H9 (cell line): ENCODE measurements around the gene TCEAL7. TPM values are rescaled to one million over a fixed set of nuclear protein-coding genes. Genes with fewer than 3 reads are reported as not detected.

Source experiments
- DNase-seq: peaks from one replicate; pipeline ENCODE4 v3.0.0-alpha.2; 2017
- H2AFZ ChIP-seq: one replicate; pipeline ENCODE4 v1.6.1; 2013; ENCODE audit warnings: mild to moderate bottlenecking, low read length, control low read depth, moderate library complexity
- H2AK5ac ChIP-seq: 2 replicates; pipeline ENCODE4 v1.6.1; 2013; ENCODE audit warnings: low read length, control low read depth, mixed read lengths; ENCODE audit not compliant: insufficient read length
- H2BK120ac ChIP-seq: one replicate; pipeline ENCODE4 v1.6.1; 2013; ENCODE audit warnings: low read depth, mild to moderate bottlenecking, low read length, control low read depth, inconsistent platforms; ENCODE audit not compliant: poor library complexity, severe bottlenecking
- H2BK12ac ChIP-seq: 2 replicates; pipeline ENCODE4 v1.6.1; 2013; ENCODE audit warnings: low read length, control low read depth, mixed read lengths, low read depth; ENCODE audit not compliant: insufficient read length
- H2BK15ac ChIP-seq: 2 replicates; pipeline ENCODE4 v1.6.1; 2013; ENCODE audit warnings: low read depth, low read length, control low read depth
- H2BK20ac ChIP-seq: one replicate; pipeline ENCODE4 v1.6.1; 2013; ENCODE audit warnings: low read depth, mild to moderate bottlenecking, low read length, control low read depth, inconsistent platforms; ENCODE audit not compliant: poor library complexity, severe bottlenecking
- H2BK5ac ChIP-seq: 2 replicates; pipeline ENCODE4 v1.6.1; 2013; ENCODE audit warnings: low read length, control low read depth, mixed read lengths; ENCODE audit not compliant: insufficient read length
- H3K14ac ChIP-seq: 2 replicates; pipeline ENCODE4 v1.6.1; 2013; ENCODE audit warnings: low read length, control low read depth; ENCODE audit not compliant: insufficient read depth
- H3K18ac ChIP-seq: 2 replicates; pipeline ENCODE4 v1.6.1; 2013; ENCODE audit warnings: low read depth, mild to moderate bottlenecking, mixed read lengths, low read length, control low read depth; ENCODE audit not compliant: insufficient read length
- H3K23ac ChIP-seq: 2 replicates; pipeline ENCODE4 v1.6.1; 2013; ENCODE audit warnings: low read length, control low read depth, mixed read lengths, low read depth; ENCODE audit not compliant: insufficient read length
- H3K23me2 ChIP-seq: 2 replicates; pipeline ENCODE4 v1.6.1; 2013; ENCODE audit warnings: low read depth, mild to moderate bottlenecking, mixed read lengths, low read length, control low read depth; ENCODE audit not compliant: insufficient read length, poor library complexity, severe bottlenecking
- H3K27ac ChIP-seq: 2 replicates; pipeline ENCODE4 v1.5.1; 2013; ENCODE audit warnings: low read length, control low read depth, mixed read lengths, low read depth; ENCODE audit not compliant: insufficient read length
- H3K27me3 ChIP-seq: 2 replicates; pipeline ENCODE4 v1.6.1; 2013; ENCODE audit warnings: low read length, control low read depth, inconsistent platforms; ENCODE audit not compliant: insufficient read depth
- H3K4ac ChIP-seq: 2 replicates; pipeline ENCODE4 v1.6.1; 2013; ENCODE audit warnings: low read depth, mild to moderate bottlenecking, control low read depth, inconsistent platforms, low read length, moderate library complexity
- H3K4me1 ChIP-seq: 2 replicates; pipeline ENCODE4 v1.6.1; 2013; ENCODE audit warnings: low read length, control low read depth, inconsistent platforms; ENCODE audit not compliant: insufficient read depth
- H3K4me2 ChIP-seq: 2 replicates; pipeline ENCODE4 v1.6.1; 2013; ENCODE audit warnings: low read length, control low read depth, mixed read lengths; ENCODE audit not compliant: insufficient read length, insufficient read depth
- H3K56ac ChIP-seq: 2 replicates; pipeline ENCODE4 v1.6.1; 2013; ENCODE audit warnings: low read depth, mild to moderate bottlenecking, mixed read lengths, low read length, control low read depth; ENCODE audit not compliant: insufficient read length
- H3K79me1 ChIP-seq: 2 replicates; pipeline ENCODE4 v1.6.1; 2013; ENCODE audit warnings: low read depth, mild to moderate bottlenecking, moderate library complexity, low read length, control low read depth, inconsistent platforms; ENCODE audit not compliant: insufficient read depth, poor library complexity, severe bottlenecking
- H3K79me2 ChIP-seq: 2 replicates; pipeline ENCODE4 v1.6.1; 2013; ENCODE audit warnings: low read length, control low read depth, inconsistent platforms; ENCODE audit not compliant: insufficient read depth
- H3K9ac ChIP-seq: 2 replicates; pipeline ENCODE4 v1.6.1; 2013; ENCODE audit warnings: low read length, control low read depth, mixed read lengths; ENCODE audit not compliant: insufficient read length; ENCODE audit errors: extremely low read depth
- H3K9me3 ChIP-seq: one replicate; pipeline ENCODE4 v1.6.1; 2013; ENCODE audit warnings: low read depth, low read length, inconsistent platforms; ENCODE audit not compliant: control insufficient read depth
- H3T11ph ChIP-seq: one replicate; pipeline ENCODE4 v1.6.1; 2013; ENCODE audit warnings: mild to moderate bottlenecking, low read length, control low read depth, inconsistent platforms
- H4K20me1 ChIP-seq: one replicate; pipeline ENCODE4 v1.6.1; 2013; ENCODE audit not compliant: control insufficient read depth, insufficient read length, insufficient read depth
- H4K5ac ChIP-seq: 2 replicates; pipeline ENCODE4 v1.6.1; 2013; ENCODE audit warnings: low read depth, mild to moderate bottlenecking, mixed read lengths, low read length, control low read depth; ENCODE audit not compliant: insufficient read length
- H4K8ac ChIP-seq: replicated peaks from 2 replicates; pipeline ENCODE4 v1.6.1; 2013; ENCODE audit warnings: low read length, control low read depth, mixed read lengths, low read depth; ENCODE audit not compliant: insufficient read length
- H4K91ac ChIP-seq: 2 replicates; pipeline ENCODE4 v1.6.1; 2013; ENCODE audit warnings: low read depth, mild to moderate bottlenecking, moderate library complexity, mixed read lengths, low read length, control low read depth; ENCODE audit not compliant: insufficient read length
- H3K27ac Mint-ChIP-seq, 3 experiments: 2 replicates in 2 of 3; 3 replicates in 1 of 3; pipeline ENCODE4 v1.8.0; 2020 to 2021; ENCODE audit warnings: mixed read lengths in 3 of 3, mild to moderate bottlenecking in 1 of 3, moderate library complexity in 1 of 3
- H3K27me3 Mint-ChIP-seq: 2 replicates; pipeline ENCODE4 v1.8.0; 2021; ENCODE audit warnings: low read depth, mild to moderate bottlenecking, moderate library complexity, mixed read lengths
- H3K36me3 Mint-ChIP-seq, 3 experiments: 2 replicates in 2 of 3; 3 replicates in 1 of 3; pipeline ENCODE4 v1.8.0; 2020 to 2021; ENCODE audit warnings: low read depth in 3 of 3, mixed read lengths in 3 of 3; ENCODE audit not compliant: insufficient read depth in 1 of 3
- H3K4me1 Mint-ChIP-seq, 2 experiments: 2 replicates each; pipeline ENCODE4 v1.8.0; 2020; ENCODE audit warnings: mixed read lengths in 2 of 2
- H3K4me3 Mint-ChIP-seq, 2 experiments: 2 replicates in 1 of 2; 3 replicates in 1 of 2; pipeline ENCODE4 v1.8.0; 2020 to 2021; ENCODE audit warnings: mild to moderate bottlenecking in 2 of 2, mixed read lengths in 2 of 2, moderate library complexity in 1 of 2
- H3K9me3 Mint-ChIP-seq, 2 experiments: 2 replicates in 1 of 2; 3 replicates in 1 of 2; pipeline ENCODE4 v1.8.0; 2020; ENCODE audit warnings: mild to moderate bottlenecking in 2 of 2, mixed read lengths in 2 of 2, moderate library complexity in 1 of 2
- CTCF ChIP-seq: fragments of 200-600 bp; sonication (generic); conservative IDR thresholded peaks from 3 replicates; pipeline ENCODE4 v1.8.0; 2021; ENCODE audit warnings: antibody characterized with exemption, mild to moderate bottlenecking
- WGBS: extraction: QIAGEN DNeasy Blood & Tissue Kit; methylation state at CpG from one replicate; pipeline ENCODE4 v1.1.7; 2013; ENCODE audit warnings: missing lambda C conversion rate, low lambda C conversion rate, mixed read lengths; ENCODE audit not compliant: insufficient read length; ENCODE audit errors: extremely low coverage; 5-methylcytosine and 5-hydroxymethylcytosine counted together
- total RNA-seq: library from RNA; stranded (reverse); gene quantifications from 2 replicates; pipeline ENCODE4 v1.2.1, GENCODE V29; 2021

TCEAL7 gene
- total RNA-seq, 1 experiment from 2014 or later: 2.7 TPM

GRCh38 chrX:103309860-103310554 lies 20.0 kb upstream of the TCEAL7 start:
- Histone ChIP-seq H3K27ac (no peak overlapping the region), H4K5ac (no peak overlapping the region), H3K14ac (peak overlapping the region; percentile 8; the same call in 1 of the 2 replicates), H4K20me1 (peaks cover 3% of the 10 kb centered on the region), H2AK5ac (no peak overlapping the region), H3K56ac (no peak overlapping the region), H3T11ph (no peak overlapping the region), H4K91ac (no peak overlapping the region), H4K8ac (no peak overlapping the region), H3K18ac (peak overlapping the region; percentile 33), H2BK20ac (no peak overlapping the region), H3K4me1 (no peaks in the 10 kb centered on the region), H3K9me3 (no peaks in the 10 kb centered on the region), H2BK5ac (no peak overlapping the region), H3K4ac (no peak overlapping the region), H3K4me2 (peak overlapping the region; percentile 59), H3K79me2 (no peaks in the 10 kb centered on the region), H3K9ac (peak overlapping the region; percentile 62), H2BK120ac (no peak overlapping the region), H2BK15ac (no peak overlapping the region), H2AFZ (no peak overlapping the region), H3K27me3 (no peaks in the 10 kb centered on the region), H3K79me1 (no peaks in the 10 kb centered on the region), H3K23me2 (no peaks in the 10 kb centered on the region), H2BK12ac (no peak overlapping the region), H3K23ac (no peak overlapping the region)
- peak overlapping the region; percentile 71 to 79 for H3K4me3 Mint-ChIP-seq
- H3K27me3 Mint-ChIP-seq: no peaks in the 10 kb centered on the region
- H3K27ac Mint-ChIP-seq: no peak overlapping the region
- H3K9me3 Mint-ChIP-seq: peaks cover 0 to 44% of the 10 kb centered on the region in 2 experiments; a peak in 3 of 5 replicates
- WGBS: no CpG with 5 or more reads among the region's 32 CpGs
- TF ChIP-seq CTCF: no peak
- peaks cover 5 to 12% (median 10%) of the 10 kb centered on the region in 3 experiments; a peak in 6 of 7 replicates for H3K36me3 Mint-ChIP-seq
- no peak for DNase-seq
- peaks cover 2 to 5% of the 10 kb centered on the region in 2 experiments; a peak in 2 of 4 replicates for H3K4me1 Mint-ChIP-seq
